GM20000 (cell line): Measurements from ENCODE around the gene SH3GL1.

Experiments used
- DNase-seq: peaks from one replicate; pipeline ENCODE4 v3.0.0; 2012; ENCODE audit warnings: low spot score
- TF ChIP-seq, protein P1 (sequence below): IDR thresholded peaks from 2 replicates; pipeline ENCODE4 v1.5.1; 2012; ENCODE audit warnings: mild to moderate bottlenecking, control low read depth; ENCODE audit errors: extremely low read depth, missing control alignments

The SH3GL1 gene

DNA sequence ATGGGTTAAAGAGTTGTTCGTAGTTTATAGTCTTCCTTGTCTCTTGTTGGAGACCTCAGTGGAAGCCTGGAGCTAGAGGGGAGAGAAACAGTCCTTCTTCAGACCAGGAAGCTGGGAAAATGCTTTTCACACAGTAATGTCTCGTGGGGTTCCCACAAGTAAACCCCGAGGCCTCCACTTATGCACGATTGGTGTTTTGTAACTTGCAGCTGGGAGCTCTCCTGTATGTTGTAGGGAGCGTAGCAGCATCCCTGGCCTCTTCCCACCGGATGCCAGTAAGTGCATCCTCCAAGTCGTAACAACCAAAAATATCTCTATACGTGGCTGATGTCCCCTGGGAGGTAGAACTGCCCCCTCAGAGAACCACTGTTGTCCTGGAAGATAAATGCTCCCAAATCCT is 5.6 kb upstream of the SH3GL1 start:
- TF ChIP-seq, protein P1, sequence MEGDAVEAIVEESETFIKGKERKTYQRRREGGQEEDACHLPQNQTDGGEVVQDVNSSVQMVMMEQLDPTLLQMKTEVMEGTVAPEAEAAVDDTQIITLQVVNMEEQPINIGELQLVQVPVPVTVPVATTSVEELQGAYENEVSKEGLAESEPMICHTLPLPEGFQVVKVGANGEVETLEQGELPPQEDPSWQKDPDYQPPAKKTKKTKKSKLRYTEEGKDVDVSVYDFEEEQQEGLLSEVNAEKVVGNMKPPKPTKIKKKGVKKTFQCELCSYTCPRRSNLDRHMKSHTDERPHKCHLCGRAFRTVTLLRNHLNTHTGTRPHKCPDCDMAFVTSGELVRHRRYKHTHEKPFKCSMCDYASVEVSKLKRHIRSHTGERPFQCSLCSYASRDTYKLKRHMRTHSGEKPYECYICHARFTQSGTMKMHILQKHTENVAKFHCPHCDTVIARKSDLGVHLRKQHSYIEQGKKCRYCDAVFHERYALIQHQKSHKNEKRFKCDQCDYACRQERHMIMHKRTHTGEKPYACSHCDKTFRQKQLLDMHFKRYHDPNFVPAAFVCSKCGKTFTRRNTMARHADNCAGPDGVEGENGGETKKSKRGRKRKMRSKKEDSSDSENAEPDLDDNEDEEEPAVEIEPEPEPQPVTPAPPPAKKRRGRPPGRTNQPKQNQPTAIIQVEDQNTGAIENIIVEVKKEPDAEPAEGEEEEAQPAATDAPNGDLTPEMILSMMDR = no peak
- DNase-seq = no peak

DNA sequence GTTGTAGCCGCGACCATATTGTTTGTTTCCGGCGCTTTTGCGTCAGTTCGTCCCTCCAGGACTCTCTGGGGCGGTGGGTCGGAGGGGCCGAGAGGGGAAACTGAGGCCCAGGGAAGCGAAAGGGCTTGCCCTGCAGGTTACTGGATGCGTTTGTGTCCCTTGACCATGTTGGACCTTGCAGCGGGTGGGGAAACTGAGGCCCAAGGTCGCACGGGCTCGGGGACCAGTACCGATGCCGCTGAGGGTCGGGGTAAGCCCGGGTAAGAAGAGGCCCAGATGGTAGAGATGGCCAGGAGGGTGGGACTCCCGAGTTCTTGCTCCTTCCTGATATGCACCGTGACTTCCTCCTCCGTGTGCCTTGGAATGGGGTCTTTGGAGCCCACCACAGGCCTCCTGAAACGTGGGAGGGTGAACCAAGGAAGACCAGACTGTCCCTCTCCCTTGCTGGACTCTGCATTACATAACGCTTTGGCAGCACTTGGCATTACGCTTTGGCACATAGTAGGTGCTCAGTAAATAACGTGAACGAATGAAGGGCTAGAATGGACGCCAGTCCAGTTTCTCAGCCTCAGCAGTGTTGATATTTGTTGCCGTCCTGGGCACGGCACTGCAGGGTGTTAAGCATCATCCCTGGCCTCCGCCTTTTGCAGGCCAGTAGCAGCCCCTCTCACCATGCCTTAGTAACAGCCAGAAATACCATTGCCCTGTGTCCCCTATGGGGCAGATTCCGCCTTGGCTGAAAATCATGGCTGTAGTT is 2.8 kb upstream of the SH3GL1 start:
- DNase-seq = no peak
- TF ChIP-seq, protein P1 = no peak

DNA sequence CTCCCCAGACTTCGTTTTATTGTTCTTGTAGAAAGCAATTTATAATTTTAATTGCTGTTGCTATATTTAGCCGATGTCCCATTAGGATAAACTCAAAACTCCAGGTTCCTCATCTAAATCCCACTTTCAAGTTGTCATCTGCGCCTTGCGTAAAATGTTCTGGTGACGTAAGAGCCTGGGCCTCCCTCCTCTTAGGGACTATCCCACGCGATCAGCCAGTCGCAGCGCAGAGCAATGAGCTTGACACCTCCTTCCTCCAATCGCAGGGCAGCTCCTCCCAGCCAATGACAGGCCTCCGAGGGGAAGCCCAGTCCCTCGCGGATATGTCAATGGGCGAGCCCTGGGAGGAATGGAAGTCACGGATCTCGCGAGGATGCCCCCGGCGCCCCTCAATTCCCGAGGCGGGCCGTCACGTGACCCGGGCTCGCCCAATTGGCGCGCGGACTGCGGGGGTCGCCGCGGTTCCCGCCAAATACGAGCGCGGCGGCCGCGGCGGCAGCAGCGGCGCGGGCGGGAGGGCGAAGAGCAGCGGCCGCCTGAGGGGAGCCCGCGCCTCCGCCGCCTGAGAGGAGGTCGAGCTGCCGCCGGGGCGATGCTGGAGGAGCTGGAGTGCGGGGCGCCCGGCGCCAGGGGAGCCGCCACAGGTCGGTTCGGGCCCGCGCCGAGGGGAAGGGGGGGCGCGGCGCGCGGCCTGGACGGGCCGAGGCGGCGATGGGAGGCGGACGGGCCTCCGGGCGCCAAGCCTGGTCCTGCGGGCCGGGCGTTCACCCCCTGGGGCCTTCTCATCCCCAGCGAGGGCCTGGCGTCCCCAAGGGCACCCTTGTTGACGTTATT is 2.0 kb upstream of the SH3GL1 start, which contains the start of gene CHAF1A:
TSS of gene CHAF1A (plus strand) at position 470 of the 834 bp plus-strand sequence. CDS start at position 593, 123 bp downstream.
- peak; percentile 100 for DNase-seq
- TF ChIP-seq, protein P1 = no peak

GRCh38 chr19:4401769-4402170 is 1.4 kb upstream of the SH3GL1 start:
- TF ChIP-seq, protein P1 = no peak
- no peak for DNase-seq

DNA sequence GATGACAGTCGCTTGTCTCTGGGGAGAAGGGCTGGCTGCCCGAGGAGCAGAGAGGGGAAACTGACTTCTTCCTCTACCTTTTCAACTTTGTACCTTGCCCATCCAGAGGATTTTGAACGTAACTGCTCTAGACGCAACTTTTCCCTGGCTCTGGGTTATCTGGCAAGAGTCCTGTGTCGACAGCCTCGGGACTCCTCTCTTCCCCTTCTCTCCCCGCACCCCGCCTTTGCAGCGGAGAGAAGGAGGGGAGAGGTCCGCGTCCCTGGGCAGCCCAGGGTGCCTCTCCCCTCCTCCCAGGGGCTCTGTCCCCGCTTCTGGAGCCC is 574 bp downstream of the SH3GL1 start:
- no peak for DNase-seq
- TF ChIP-seq, protein P1 = no peak

DNA sequence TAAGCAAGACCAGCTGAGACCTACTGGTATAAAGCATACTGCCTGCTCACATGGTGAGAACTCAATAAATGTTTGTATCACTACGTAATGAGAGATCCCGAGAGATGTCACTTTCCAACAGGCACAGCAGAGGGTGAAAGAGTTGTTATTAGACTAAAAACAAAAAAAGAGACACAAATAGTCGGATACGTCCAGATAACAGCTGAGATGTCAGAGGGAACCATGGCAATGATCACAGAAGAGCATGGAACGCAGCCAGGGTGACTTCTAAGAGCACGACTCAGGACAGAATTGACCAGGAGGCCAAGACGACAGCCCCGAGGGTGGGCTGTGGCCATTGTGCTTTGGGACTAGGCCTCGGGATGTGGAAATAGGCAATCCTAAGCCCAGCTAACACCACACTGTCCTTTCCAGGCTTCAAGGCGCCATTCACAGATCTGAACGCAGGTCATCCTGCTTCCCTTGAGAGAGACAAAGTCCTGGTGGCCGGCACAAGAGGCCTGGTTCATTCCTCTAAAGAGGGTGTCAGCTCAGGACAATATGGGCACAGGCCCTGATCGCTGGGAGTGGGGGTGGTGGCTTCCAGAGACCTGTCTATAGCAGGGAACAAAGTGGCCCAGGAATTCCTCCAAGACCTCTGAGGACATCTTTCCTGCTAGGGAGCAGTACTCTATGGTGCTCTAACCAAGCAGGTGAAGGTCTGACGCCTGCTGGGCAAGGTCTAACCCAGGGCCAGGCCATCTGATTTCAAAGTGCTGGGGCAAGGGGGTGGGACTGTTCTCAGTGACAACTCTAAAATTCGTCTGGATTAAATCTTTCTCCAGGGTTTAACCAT is 3.2 kb downstream of the SH3GL1 start:
- no peak for DNase-seq
- TF ChIP-seq, protein P1 = no peak
